IMR-90 (cell line): ENCODE results near the gene CEP162.

ENCODE experiments used
- CEBPB ChIP-seq: IDR thresholded peaks from 2 replicates; pipeline ENCODE4 v1.6.1; 2012; ENCODE audit warnings: low read depth, low read length, improper control_type of control experiment
- CTCF ChIP-seq: conservative IDR thresholded peaks from 2 replicates; pipeline ENCODE4 v1.5.1; 2012; ENCODE audit warnings: mild to moderate bottlenecking, low read depth, low read length, improper control_type of control experiment
- FOS ChIP-seq: fragments of 150-350 bp; IDR thresholded peaks from 2 replicates; pipeline ENCODE4 v1.6.1; 2016; ENCODE audit warnings: low read depth, low read length
- MAFK ChIP-seq: IDR thresholded peaks from 2 replicates; pipeline ENCODE4 v1.6.1; 2012; ENCODE audit warnings: low read depth, low read length, improper control_type of control experiment
- MXI1 ChIP-seq: IDR thresholded peaks from 2 replicates; pipeline ENCODE4 v1.6.1; 2012; ENCODE audit warnings: low read depth, mild to moderate bottlenecking, low read length, moderate library complexity, borderline replicate concordance
- NFE2L2 ChIP-seq: fragments of 150-350 bp; IDR thresholded peaks from 2 replicates; pipeline ENCODE4 v1.6.1; 2016; ENCODE audit warnings: low read depth, mild to moderate bottlenecking, low read length
- POLR2A ChIP-seq: IDR thresholded peaks from 2 replicates; pipeline ENCODE4 v1.6.1; 2012; ENCODE audit warnings: mild to moderate bottlenecking, low read depth, low read length
- RAD21 ChIP-seq: IDR thresholded peaks from 2 replicates; pipeline ENCODE4 v1.6.1; 2012; ENCODE audit warnings: low read length, improper control_type of control experiment
- RFX5 ChIP-seq: IDR thresholded peaks from 2 replicates; pipeline ENCODE4 v1.8.0; 2012; ENCODE audit warnings: low read depth, mild to moderate bottlenecking, low read length, moderate library complexity

GRCh38 chr6:84273048-84273809 is 45.8 kb upstream of the CEP162 start:
- no peak for TF ChIP-seq MAFK
- TF ChIP-seq CTCF: no peak
- no peak for TF ChIP-seq CEBPB
- TF ChIP-seq POLR2A: no peak
- no peak for TF ChIP-seq RFX5
- no peak for TF ChIP-seq NFE2L2
- no peak for TF ChIP-seq FOS
- TF ChIP-seq RAD21: no peak
- no peak for TF ChIP-seq MXI1
